Ascending aorta (tissue), 2 donors: ENCODE measurements around the gene TEX19. TPM values are rescaled to one million over a fixed set of nuclear protein-coding genes. Genes with fewer than 3 reads are reported as not detected.

Experiments
- DNase-seq, 2 donors: peaks; one replicate each; pipeline ENCODE4 v3.0.0-alpha.2; 2019; ENCODE audit warnings: low spot score in 2 of 2
- H3K27ac ChIP-seq, 2 donors: fragments of 200-600 bp; sonication (generic); one replicate each; pipeline ENCODE4 v1.5.1; 2016 to 2017; ENCODE audit warnings: mild to moderate bottlenecking in 1 of 2
- H3K27me3 ChIP-seq: fragments of 200-600 bp; sonication (generic); one replicate; pipeline ENCODE4 v1.5.1; 2017
- H3K36me3 ChIP-seq, 2 donors: fragments of 200-600 bp; sonication (generic); one replicate each; pipeline ENCODE4 v1.5.1; 2016
- H3K4me1 ChIP-seq, 2 donors: fragments of 200-600 bp; sonication (generic); one replicate each; pipeline ENCODE4 v1.5.1; 2016 to 2017; ENCODE audit warnings: mild to moderate bottlenecking in 1 of 2
- H3K4me3 ChIP-seq, 2 donors: fragments of 200-600 bp; sonication (generic); one replicate each; pipeline ENCODE4 v1.5.1; 2016 to 2017; ENCODE audit warnings: mild to moderate bottlenecking in 1 of 2
- H3K9me3 ChIP-seq, 2 donors: fragments of 200-600 bp; sonication (generic); one replicate each; pipeline ENCODE4 v1.5.1; 2016
- intact Hi-C: fragments of 100-400 bp; cut with DNase I; formaldehyde crosslinking; loops from one replicate; pipeline ENCODE4 v1.15.1; 2023
- total RNA-seq: library from RNA; depleted of rRNA; stranded (reverse); fragments of >200 nt; gene quantifications from one replicate; pipeline ENCODE4 v1.1.0, GENCODE V29; 2016
- TF ChIP-seq, protein P1 (sequence below), 3 experiments: fragments of 200-600 bp in 2 of 3; fragments of 450-650 bp in 1 of 3; sonication (generic) in 2 of 3; IDR thresholded peaks; one replicate each; pipeline ENCODE4 v1.5.1; 2016 to 2019; ENCODE audit warnings: antibody characterized with exemption in 3 of 3, mild to moderate bottlenecking in 1 of 3, moderate library complexity in 1 of 3

Gene TEX19
- total RNA-seq, 1 donor from 2014 or later: not detected

DNA sequence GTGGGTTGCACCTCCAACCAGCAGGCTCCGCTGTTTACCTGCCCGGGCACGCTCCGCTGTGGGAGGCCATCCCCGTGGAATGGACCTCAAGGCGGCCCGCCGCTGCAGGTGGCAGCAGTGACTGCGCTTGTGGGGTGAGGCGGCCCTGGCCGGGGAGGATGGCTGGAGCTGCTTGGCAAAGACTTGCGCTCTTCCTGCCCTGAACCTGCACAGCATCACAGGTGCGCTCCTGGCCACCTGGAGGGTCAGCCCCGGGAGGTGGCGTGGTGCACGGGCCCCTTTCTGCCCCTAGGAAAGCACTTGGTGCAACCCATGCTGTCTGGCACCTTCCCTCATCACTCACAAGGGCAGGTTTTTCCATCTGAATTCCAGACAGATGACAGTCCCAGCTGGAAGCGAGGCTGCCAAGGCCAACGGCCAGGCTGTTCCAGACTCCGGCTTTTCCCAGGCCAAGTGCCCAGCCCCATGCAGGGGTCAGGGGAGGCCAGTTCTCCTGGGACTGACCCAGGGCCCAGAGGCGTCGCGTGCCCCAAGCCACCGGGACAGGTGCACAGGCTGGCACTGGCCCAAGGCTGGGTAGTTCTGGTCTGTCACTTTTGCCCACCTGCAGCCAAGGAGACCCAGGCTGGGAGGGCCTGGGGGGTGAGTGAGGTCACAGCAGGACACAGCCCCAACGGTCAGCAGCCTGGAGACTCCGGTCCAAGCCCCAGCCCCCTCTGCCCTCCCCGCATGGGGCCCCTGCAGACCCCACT is 25.9 kb downstream of the TEX19 start:
- intact Hi-C loops: no loop called here
- H3K27ac ChIP-seq: no peak overlapping the region
- H3K9me3 ChIP-seq: no peaks in the 10 kb centered on the region
- H3K36me3 ChIP-seq: no peaks in the 10 kb centered on the region
- peak overlapping the region; percentile 15 to 16 for H3K4me3 ChIP-seq
- peaks cover 18% of the 10 kb centered on the region in 2 donors for H3K4me1 ChIP-seq
- TF ChIP-seq, protein P1, sequence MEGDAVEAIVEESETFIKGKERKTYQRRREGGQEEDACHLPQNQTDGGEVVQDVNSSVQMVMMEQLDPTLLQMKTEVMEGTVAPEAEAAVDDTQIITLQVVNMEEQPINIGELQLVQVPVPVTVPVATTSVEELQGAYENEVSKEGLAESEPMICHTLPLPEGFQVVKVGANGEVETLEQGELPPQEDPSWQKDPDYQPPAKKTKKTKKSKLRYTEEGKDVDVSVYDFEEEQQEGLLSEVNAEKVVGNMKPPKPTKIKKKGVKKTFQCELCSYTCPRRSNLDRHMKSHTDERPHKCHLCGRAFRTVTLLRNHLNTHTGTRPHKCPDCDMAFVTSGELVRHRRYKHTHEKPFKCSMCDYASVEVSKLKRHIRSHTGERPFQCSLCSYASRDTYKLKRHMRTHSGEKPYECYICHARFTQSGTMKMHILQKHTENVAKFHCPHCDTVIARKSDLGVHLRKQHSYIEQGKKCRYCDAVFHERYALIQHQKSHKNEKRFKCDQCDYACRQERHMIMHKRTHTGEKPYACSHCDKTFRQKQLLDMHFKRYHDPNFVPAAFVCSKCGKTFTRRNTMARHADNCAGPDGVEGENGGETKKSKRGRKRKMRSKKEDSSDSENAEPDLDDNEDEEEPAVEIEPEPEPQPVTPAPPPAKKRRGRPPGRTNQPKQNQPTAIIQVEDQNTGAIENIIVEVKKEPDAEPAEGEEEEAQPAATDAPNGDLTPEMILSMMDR (IDR thresholded peaks at IDR 0.05): no peak
- H3K27me3 ChIP-seq: peaks cover 3% of the 10 kb centered on the region
- peak; percentile 31 to 78 for DNase-seq

GRCh38 chr17:82385559-82386254 is 26.7 kb downstream of the TEX19 start:
- Histone ChIP-seq H3K27ac (no peak overlapping the region), H3K36me3 (no peaks in the 10 kb centered on the region), H3K27me3 (no peaks in the 10 kb centered on the region), H3K9me3 (no peaks in the 10 kb centered on the region), H3K4me3 (peak overlapping the region; percentile 14 to 16), H3K4me1 (peaks cover 18% of the 10 kb centered on the region in 2 donors)
- intact Hi-C loops: no loop called here
- DNase-seq: no peak
- TF ChIP-seq, protein P1 (IDR thresholded peaks at IDR 0.05): no peak

DNA sequence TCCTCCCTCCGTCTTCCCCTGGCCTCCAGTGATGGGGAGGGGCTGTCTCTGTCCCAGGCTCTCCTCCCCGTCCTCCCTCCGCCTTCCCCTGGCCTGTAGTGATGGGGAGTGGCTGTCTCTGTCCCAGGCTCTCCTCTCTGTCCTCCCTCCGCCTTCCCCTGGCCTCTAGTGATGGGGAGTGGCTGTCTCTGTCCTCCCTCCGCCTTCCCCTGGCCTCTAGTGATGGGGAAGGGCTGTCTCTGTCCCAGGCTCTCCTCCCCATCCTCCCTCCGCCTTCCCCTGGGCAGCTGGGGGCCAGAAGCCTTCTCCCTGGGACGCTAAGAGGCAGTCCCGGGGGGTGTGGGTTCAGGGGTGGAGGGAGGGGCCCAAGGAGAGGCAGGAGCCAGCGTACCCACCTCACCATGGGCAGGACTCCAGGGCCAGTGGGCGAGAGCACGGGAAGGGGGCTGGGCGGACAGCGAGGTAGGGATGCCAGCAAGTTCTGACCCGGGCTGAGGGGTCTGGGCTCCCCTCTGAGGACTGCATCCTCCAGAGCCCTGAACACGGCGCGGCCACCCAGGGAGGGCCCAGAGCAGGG is 27.3 kb downstream of the TEX19 start:
- DNase-seq: no peak
- no peak overlapping the region for H3K4me3 ChIP-seq
- H3K36me3 ChIP-seq: peaks cover 0 to under 1% of the 10 kb centered on the region in 2 donors
- H3K27me3 ChIP-seq: no peaks in the 10 kb centered on the region
- peaks cover 18% of the 10 kb centered on the region in 2 donors for H3K4me1 ChIP-seq
- no peak overlapping the region for H3K27ac ChIP-seq
- TF ChIP-seq, protein P1 (IDR thresholded peaks at IDR 0.05): no peak
- intact Hi-C loops: no loop called here
- no peaks in the 10 kb centered on the region for H3K9me3 ChIP-seq

GRCh38 chr17:82386881-82387704 is 28.0 kb downstream of the TEX19 start:
- DNase-seq: no peak
- H3K4me1 ChIP-seq: peaks cover 18% of the 10 kb centered on the region in 2 donors
- TF ChIP-seq, protein P1 (IDR thresholded peaks at IDR 0.05): no peak
- H3K36me3 ChIP-seq: peaks cover 2 to 7% of the 10 kb centered on the region in 2 donors
- H3K9me3 ChIP-seq: no peaks in the 10 kb centered on the region
- no peaks in the 10 kb centered on the region for H3K27me3 ChIP-seq
- intact Hi-C loops: no loop called here
- no peak overlapping the region for H3K4me3 ChIP-seq
- H3K27ac ChIP-seq: no peak overlapping the region

- TF ChIP-seq, protein P1 (IDR thresholded peaks at IDR 0.05): no peak
- Histone ChIP-seq H3K36me3 (peaks cover 8 to 13% of the 10 kb centered on the region in 2 donors), H3K27me3 (no peaks in the 10 kb centered on the region), H3K9me3 (no peaks in the 10 kb centered on the region), H3K4me3 (no peak overlapping the region), H3K27ac (no peak overlapping the region), H3K4me1 (peaks cover 18% of the 10 kb centered on the region in 2 donors)
- DNase-seq: no peak
- intact Hi-C loops: no loop called here
These were observed 28.7 kb downstream of the TEX19 start for GRCh38 chr17:82387705-82388106.
